Measurements from ENCODE around the gene UBE4A.

UBE4A gene

DNA sequence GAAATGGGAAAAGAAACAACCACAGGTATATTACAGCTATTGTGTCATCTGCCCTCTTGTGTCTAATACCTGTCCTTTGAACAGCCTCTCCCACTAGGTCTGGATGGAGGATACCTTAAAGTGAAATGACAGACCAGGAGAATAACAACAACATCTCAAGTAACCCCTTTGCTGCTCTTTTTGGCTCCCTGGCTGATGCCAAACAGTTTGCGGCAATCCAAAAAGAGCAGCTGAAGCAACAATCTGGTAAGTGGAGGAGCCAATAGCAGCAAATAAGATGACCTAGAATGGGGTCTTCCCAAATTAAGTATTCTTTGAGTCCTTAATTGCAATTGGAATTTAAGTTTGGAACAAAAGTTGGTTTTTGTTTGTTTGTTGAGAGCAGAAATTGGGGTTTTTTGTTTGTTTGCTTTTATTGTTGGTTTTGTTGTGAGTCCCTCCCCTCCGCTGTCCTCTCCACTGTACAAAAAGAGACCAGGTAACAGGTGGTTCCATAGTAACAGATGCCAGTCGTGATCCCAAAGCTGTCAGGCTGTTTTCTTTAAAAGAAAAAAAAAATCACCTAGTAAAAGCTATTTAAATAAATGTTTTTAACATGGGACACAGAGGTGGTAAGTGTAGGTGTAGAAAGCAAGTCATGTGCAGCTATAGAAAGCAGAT lies 5.7 kb downstream of the UBE4A start:
- H3K4me3 ChIP-seq (ENCODE audit: low read depth, low read length): no peak overlapping the region
- TF ChIP-seq, protein P1, sequence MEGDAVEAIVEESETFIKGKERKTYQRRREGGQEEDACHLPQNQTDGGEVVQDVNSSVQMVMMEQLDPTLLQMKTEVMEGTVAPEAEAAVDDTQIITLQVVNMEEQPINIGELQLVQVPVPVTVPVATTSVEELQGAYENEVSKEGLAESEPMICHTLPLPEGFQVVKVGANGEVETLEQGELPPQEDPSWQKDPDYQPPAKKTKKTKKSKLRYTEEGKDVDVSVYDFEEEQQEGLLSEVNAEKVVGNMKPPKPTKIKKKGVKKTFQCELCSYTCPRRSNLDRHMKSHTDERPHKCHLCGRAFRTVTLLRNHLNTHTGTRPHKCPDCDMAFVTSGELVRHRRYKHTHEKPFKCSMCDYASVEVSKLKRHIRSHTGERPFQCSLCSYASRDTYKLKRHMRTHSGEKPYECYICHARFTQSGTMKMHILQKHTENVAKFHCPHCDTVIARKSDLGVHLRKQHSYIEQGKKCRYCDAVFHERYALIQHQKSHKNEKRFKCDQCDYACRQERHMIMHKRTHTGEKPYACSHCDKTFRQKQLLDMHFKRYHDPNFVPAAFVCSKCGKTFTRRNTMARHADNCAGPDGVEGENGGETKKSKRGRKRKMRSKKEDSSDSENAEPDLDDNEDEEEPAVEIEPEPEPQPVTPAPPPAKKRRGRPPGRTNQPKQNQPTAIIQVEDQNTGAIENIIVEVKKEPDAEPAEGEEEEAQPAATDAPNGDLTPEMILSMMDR (IDR thresholded peaks at IDR 0.05; ENCODE audit: low read depth, low read length): no peak

DNA sequence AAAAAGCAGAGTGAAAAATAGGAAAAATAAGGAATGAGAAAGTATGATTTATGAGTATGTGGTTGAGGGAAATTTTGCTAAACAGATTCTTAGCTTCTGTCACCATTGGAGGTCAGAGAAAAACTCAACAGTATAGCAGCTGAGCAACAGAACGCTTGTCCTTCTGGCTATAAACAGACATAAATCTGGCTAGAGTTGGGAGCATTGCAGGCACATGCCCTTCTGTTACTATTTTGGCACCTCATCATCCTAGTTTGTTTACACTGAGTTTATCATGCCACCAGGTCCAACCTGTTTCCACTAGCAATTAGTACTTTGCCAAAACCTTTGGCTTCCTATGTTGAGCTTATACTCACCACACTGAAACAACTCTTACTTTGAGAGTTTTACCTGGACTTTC lies 6.9 kb downstream of the UBE4A start:
- no peak overlapping the region for H3K4me3 ChIP-seq (ENCODE audit: low read depth, low read length)
- TF ChIP-seq, protein P1 (IDR thresholded peaks at IDR 0.05; ENCODE audit: low read depth, low read length): no peak

DNA sequence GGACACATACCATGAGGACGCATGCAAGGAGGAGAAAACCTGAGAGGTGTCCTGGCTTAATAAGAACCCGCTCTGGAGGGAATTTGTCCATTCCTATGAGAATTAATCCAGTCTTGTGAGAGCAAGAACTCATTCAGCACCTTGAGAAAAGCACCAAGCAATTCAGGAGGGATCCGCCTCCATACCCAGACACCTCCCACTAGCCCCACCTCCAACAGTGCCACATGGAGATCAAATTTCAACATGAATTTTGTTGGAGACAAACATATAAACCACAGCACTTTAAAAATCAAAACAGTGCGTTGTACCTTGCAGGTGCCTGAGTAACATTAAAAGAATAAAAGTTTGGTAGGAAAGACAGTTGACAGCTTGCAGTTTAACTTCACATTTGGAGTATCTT lies 11.4 kb downstream of the UBE4A start:
- TF ChIP-seq, protein P1 (IDR thresholded peaks at IDR 0.05; ENCODE audit: low read depth, low read length): no peak
- no peak overlapping the region for H3K4me3 ChIP-seq (ENCODE audit: low read depth, low read length)

DNA sequence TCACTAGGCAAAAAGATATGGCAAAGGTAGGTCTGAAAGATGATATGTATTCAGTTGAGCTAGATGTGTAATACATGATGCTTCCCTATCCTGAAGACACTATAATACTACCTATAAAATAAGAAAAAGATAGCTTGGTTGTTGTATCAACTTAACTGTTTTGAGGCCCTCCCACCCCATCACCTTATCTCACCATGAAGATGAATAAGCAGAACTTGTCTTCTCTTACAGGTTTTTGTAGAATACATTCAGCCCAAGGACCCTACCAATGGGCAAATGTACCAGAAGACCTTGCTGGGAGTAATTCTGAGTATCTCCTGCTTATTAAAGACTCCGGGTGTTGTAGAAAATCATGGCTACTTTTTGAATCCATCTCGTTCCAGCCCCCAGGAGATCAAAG lies 13.9 kb downstream of the UBE4A start:
- TF ChIP-seq, protein P1 (IDR thresholded peaks at IDR 0.05; ENCODE audit: low read depth, low read length): no peak
- H3K4me3 ChIP-seq (ENCODE audit: low read depth, low read length): no peak overlapping the region

DNA sequence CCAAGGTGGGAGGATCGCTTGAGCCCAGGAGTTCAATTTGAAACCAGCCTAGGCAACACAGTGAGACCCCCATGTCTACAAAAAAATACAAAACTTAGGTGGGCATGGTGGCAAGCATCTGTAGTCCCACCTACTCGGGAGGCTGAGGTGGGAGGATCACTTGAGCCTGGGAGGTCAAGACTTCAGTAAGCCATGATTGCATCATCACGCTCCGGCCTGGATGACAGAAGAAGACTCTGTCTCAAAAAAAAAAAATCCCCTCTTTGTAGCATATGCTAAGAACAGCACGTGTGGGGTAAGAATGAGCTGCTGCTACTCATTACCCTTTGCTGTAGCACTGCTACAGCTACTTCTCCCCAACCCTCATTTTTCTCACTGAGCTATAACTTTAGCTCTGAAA lies 14.5 kb downstream of the UBE4A start:
- TF ChIP-seq, protein P1 (IDR thresholded peaks at IDR 0.05; ENCODE audit: low read depth, low read length): no peak
- no peak overlapping the region for H3K4me3 ChIP-seq (ENCODE audit: low read depth, low read length)

DNA sequence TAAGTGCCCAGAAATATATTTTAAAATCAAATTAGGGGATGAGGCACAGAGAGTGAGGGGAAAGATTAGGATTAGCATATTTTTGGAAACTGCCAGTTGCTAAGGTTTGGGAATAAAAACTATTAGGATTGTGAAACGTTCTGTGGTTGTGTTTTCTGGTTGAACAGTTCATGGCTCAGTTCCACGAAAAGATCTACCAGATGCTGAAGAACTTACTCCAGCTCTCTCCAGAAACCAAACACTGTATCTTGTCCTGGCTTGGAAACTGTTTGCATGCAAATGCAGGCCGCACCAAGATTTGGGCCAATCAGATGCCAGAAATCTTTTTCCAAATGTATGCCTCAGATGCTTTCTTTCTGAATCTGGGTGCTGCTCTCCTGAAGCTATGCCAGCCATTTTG lies 15.3 kb downstream of the UBE4A start:
- TF ChIP-seq, protein P1 (IDR thresholded peaks at IDR 0.05; ENCODE audit: low read depth, low read length): no peak
- no peak overlapping the region for H3K4me3 ChIP-seq (ENCODE audit: low read depth, low read length)

DNA sequence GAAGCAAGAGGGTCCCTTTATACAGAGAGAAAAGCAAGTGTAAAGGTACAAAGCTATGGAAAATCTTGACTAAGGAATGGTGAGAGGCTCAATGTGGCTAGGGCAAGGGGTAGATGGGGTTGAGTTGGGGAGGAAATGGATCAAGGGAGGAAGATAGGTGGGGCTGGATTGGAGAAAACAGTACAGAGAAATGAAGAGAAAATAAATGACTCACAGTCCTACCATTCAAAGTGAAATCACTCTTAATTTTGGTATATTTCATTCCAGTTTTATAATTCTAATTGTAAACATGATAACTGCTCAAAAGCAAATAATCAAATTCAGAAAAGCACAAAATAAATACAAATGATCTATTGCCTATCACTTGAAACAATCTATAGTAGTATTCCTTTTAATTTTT lies 16.6 kb downstream of the UBE4A start:
- TF ChIP-seq, protein P1 (IDR thresholded peaks at IDR 0.05; ENCODE audit: low read depth, low read length): no peak
- no peak overlapping the region for H3K4me3 ChIP-seq (ENCODE audit: low read depth, low read length)
